Cardiac fibroblast (primary cell): ENCODE data around the gene ITIH5.

Source experiments
- DNase-seq, 2 donors: peaks; one replicate each; pipeline versions ENCODE4 v3.0.0 to v3.0.0-alpha.2; 2010; ENCODE audit warnings: low read depth in 2 of 2
- H3K4me3 ChIP-seq, 2 donors: replicated peaks in 1 of 2; 1 replicate in 1 of 2; 2 replicates in 1 of 2; pipeline ENCODE4 v1.5.1; 2011; ENCODE audit warnings: low read depth in 2 of 2, low read length in 2 of 2, mild to moderate bottlenecking in 2 of 2, moderate library complexity in 1 of 2
- TF ChIP-seq, protein P1 (sequence below): IDR thresholded peaks from one replicate; pipeline ENCODE4 v1.5.1; 2011; ENCODE audit warnings: low read depth, mild to moderate bottlenecking, low read length, inconsistent platforms

ITIH5 gene

DNA sequence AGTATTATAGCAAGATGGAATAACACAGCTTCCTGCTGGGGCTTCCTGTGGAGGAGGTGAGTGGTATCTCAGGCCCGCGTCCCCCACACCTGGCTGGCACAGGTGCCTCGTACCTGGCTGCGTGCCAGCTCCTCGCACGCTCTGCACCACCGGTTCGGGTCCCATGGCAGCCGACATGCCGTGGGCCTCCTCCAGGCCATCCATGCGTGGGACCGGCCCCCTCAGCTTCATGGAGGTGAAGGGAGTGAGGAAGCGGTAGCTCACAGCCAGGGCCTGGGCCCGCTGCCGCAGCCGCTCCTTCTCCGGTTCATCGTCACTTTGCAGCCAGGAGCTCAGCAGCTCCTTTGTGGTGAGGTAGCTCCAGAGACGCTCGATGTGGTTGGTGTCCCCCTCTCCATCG is 90.4 kb downstream of the ITIH5 start:
- DNase-seq: no peak

DNA sequence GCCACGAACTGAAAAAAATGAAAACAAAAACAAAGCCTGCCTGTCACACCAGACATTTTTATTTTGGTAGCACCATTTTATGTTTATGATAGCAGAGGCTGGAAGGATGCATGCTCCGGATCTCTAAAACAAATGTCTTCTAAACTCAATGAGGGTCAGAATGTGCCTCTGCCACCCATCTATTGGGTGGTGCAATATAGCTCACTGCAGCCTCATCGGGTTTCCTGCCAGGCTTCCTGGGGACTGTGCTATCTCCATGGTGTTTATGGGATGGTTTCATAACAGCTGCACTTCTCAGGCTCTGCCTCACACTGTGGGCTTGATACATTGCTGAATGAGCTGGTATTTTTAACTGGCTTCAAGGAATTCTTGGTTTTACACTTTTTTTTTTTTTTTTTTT is 94.4 kb downstream of the ITIH5 start:
- TF ChIP-seq, protein P1, sequence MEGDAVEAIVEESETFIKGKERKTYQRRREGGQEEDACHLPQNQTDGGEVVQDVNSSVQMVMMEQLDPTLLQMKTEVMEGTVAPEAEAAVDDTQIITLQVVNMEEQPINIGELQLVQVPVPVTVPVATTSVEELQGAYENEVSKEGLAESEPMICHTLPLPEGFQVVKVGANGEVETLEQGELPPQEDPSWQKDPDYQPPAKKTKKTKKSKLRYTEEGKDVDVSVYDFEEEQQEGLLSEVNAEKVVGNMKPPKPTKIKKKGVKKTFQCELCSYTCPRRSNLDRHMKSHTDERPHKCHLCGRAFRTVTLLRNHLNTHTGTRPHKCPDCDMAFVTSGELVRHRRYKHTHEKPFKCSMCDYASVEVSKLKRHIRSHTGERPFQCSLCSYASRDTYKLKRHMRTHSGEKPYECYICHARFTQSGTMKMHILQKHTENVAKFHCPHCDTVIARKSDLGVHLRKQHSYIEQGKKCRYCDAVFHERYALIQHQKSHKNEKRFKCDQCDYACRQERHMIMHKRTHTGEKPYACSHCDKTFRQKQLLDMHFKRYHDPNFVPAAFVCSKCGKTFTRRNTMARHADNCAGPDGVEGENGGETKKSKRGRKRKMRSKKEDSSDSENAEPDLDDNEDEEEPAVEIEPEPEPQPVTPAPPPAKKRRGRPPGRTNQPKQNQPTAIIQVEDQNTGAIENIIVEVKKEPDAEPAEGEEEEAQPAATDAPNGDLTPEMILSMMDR: no peak
- no peak overlapping the region for H3K4me3 ChIP-seq

More for the DNA sequence above, 90.4 kb downstream of the ITIH5 start:
- TF ChIP-seq, protein P1: no peak
- no peak overlapping the region for H3K4me3 ChIP-seq

DNA sequence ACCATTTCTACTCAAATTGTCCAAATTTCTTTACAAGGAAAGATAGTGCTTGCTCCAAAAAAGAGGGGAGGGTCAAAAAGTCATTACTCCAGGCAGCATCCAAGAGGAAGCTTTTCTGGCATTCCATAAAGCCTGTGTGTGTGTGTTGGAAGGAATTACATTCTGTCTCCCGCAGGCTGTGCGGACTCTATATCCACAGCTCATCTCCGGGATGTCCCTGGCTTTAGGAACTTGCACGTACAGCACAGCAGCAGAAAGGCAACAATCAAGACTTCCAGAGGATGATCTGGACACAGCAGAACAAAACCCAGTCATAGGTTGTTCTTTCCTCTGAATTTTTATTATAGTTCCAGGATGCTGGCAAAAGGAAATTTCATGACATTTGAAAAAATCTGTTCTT is 94.8 kb downstream of the ITIH5 start:
- H3K4me3 ChIP-seq: no peak overlapping the region
- TF ChIP-seq, protein P1: no peak
- DNase-seq: no peak

More for the DNA sequence above, 94.4 kb downstream of the ITIH5 start:
- DNase-seq: peak; percentile 8 to 44

DNA sequence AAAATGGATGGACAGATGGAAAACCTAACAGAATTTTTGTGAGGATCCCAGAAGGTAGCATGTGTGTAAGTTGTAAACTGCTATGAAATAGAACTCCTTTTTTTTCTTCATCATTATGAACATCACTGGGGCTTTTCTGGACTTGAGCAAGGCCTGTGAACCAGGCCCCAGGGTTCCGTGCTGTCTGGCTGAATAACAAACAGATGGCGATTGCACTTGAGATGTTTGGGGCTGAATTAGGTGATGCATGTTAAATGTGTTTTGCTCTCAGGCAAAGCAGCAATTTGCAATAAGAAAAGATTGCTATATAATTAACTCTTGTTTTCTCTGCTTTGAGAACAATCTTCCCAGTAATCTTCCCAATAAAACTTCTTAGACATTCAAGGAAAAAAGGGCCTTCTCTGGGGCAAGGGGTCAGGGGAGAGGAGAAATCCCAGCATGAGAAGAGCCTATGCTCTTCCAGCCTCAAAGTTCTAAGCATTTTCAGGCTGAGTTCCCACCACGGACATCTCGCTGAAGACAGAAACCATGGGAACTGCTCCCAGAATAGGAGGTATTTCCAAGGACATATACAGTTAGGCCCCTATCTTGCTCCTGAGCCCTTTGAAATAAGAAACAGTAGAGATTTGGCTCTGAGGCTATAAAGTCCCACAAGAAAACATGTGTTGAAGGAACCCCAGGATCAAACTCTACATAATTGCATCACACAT is 98.7 kb downstream of the ITIH5 start:
- TF ChIP-seq, protein P1: no peak
- no peak overlapping the region for H3K4me3 ChIP-seq
- DNase-seq: no peak

DNA sequence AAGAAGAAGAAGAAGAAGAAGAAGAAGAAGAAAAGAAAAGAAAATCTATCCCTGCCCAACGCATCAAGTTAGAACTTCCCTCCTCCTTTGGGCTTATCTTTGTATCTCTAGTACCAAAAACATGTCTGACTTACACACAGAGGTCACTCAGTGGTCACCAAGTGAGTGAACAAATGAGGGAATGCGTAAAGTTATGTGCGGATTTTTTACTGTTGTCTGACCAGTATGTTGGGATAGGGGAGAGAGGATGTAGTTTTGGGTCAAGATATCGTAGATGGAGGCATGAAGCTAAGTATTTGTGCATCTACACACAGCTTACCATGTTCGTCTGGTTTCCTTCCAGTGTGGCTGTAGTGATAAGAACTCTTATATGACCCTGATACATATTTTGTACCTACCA is 99.9 kb downstream of the ITIH5 start:
- DNase-seq: no peak
- TF ChIP-seq, protein P1: no peak
- no peak overlapping the region for H3K4me3 ChIP-seq

DNA sequence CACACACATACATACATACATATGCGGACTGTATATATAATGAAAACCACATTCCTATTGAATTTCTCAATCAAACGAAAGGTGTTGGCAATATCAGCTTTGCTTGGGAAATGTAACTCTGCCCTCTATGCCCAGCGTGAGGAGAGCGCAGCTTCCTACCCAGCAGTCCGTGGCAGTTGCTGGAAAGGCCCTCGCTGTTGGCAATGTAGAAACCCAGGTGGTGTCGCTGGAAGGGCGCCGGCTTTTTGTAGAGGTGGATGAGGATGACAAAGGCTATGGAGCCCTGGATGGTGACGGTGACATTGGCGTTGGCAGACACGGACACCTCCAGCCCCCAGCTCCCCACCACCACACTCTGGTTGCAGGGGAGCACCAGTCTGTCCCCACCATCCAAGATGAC is 100.9 kb downstream of the ITIH5 start:
- TF ChIP-seq, protein P1: no peak
- no peak for DNase-seq
- H3K4me3 ChIP-seq: no peak overlapping the region

DNA sequence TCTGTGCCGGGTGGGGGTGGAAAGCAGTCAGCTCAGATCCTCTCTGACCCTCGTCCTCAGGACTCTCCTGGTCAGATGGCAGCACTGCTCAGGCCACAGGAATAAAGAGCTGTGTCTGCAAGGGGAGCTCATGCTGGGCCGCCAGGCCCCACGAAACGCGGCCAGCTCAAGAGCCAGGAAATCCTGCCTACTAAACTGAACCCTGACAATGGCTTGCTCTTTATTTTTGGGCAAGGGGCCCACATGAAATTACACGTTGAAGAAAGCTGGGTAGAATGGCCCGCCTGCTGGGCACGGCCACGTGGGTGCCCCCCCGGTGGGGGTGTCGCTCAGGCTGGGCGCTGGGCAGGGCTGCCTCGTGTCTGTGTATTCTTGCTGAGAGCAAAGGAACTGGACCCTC is 103.0 kb downstream of the ITIH5 start:
- TF ChIP-seq, protein P1: no peak
- H3K4me3 ChIP-seq: no peak overlapping the region
- no peak for DNase-seq
